H1 (cell line): ENCODE data around the gene CCNYL1. TPM values are rescaled to one million over a fixed set of nuclear protein-coding genes. Genes with fewer than 3 reads are reported as not detected.

Source experiments
- CTCF ChIA-PET: fragments of 300-600 bp; sonication (Branson Sonifier 250); formaldehyde crosslinking; loops from one replicate; lab custom pipeline; 2021; ENCODE audit not compliant: partially characterized antibody; lab: Charles Lee
- POLR2A ChIA-PET: fragments of 300-600 bp; sonication (Branson Sonifier 250); formaldehyde crosslinking; loops from one replicate; lab custom pipeline; 2021; ENCODE audit warnings: inconsistent platforms; ENCODE audit not compliant: partially characterized antibody; lab: Charles Lee
- DNase-seq, 2 experiments: peaks; one replicate each; pipeline versions ENCODE4 v3.0.0 to v3.0.0-alpha.2; 2010 to 2022; ENCODE audit warnings: low spot score in 2 of 2, low read depth in 1 of 2, mixed read lengths in 1 of 2
- FAIRE-seq: peaks from 2 replicates; lab custom pipeline; 2011; peaks lifted over from hg19 to GRCh38; lab: Jason Lieb, UNC
- H2AFZ ChIP-seq: 2 replicates; pipeline ENCODE4 v1.8.1; 2012; ENCODE audit warnings: low read length, inconsistent platforms
- H2AK5ac ChIP-seq: 2 replicates; pipeline ENCODE4 v1.6.1; 2013; ENCODE audit warnings: low read depth, low read length
- H2BK120ac ChIP-seq: replicated peaks from 2 replicates; pipeline ENCODE3; 2013; ENCODE audit warnings: low read depth, low read length, inconsistent platforms
- H2BK12ac ChIP-seq: 2 replicates; pipeline ENCODE4 v1.6.1; 2013; ENCODE audit warnings: low read depth, low read length
- H2BK15ac ChIP-seq: 2 replicates; pipeline ENCODE4 v1.6.1; 2013; ENCODE audit warnings: low read length
- H2BK20ac ChIP-seq: 2 replicates; pipeline ENCODE4 v1.6.1; 2013; ENCODE audit warnings: low read length
- H2BK5ac ChIP-seq: 2 replicates; pipeline ENCODE4 v1.6.1; 2013; ENCODE audit warnings: low read depth, low read length
- H3K14ac ChIP-seq: 2 replicates; pipeline ENCODE4 v1.6.1; 2013; ENCODE audit warnings: inconsistent platforms; ENCODE audit not compliant: insufficient read length
- H3K18ac ChIP-seq: 2 replicates; pipeline ENCODE4 v1.6.1; 2013; ENCODE audit warnings: low read length; ENCODE audit errors: extremely low read depth
- H3K23ac ChIP-seq: 2 replicates; pipeline ENCODE4 v1.6.1; 2013; ENCODE audit warnings: inconsistent platforms; ENCODE audit not compliant: insufficient read length
- H3K23me2 ChIP-seq: 2 replicates; pipeline ENCODE4 v1.6.1; 2013; ENCODE audit warnings: low read depth, low read length
- H3K27ac ChIP-seq: 2 replicates; pipeline ENCODE4 v1.6.1; 2011; ENCODE audit warnings: low read depth, low read length, inconsistent platforms
- H3K27me3 ChIP-seq, 4 experiments: replicated peaks in 1 of 4; 1 replicate in 1 of 4; 2 replicates in 3 of 4; pipeline versions ENCODE4 v1.6.1 to v1.8.1; 2011 to 2013; ENCODE audit warnings: low read length in 3 of 4, mild to moderate bottlenecking in 3 of 4, inconsistent platforms in 2 of 4, mixed read lengths in 2 of 4, moderate library complexity in 1 of 4; ENCODE audit not compliant: control insufficient read depth in 3 of 4, insufficient read depth in 3 of 4; ENCODE audit errors: extremely low read depth in 1 of 4
- H3K36me3 ChIP-seq, 4 experiments: 2 replicates each; pipeline versions ENCODE4 v1.6.1 to v1.8.1; 2011 to 2013; ENCODE audit warnings: mild to moderate bottlenecking in 4 of 4, low read length in 3 of 4, moderate library complexity in 2 of 4, control low read depth in 1 of 4, inconsistent platforms in 1 of 4; ENCODE audit not compliant: insufficient read depth in 4 of 4, control insufficient read depth in 2 of 4
- H3K4ac ChIP-seq: replicated peaks from 2 replicates; pipeline ENCODE3; 2013; ENCODE audit warnings: low read length, low read depth, mixed read lengths, inconsistent platforms; ENCODE audit not compliant: insufficient read length
- H3K4me1 ChIP-seq, 4 experiments: replicated peaks in 1 of 4; 1 replicate in 1 of 4; 2 replicates in 3 of 4; pipeline versions ENCODE4 v1.6.1 to v1.8.1; 2011 to 2013; ENCODE audit warnings: low read length in 3 of 4, inconsistent platforms in 2 of 4, mixed read lengths in 1 of 4; ENCODE audit not compliant: insufficient read depth in 4 of 4, control insufficient read depth in 3 of 4
- H3K4me2 ChIP-seq, 2 experiments: 2 replicates each; pipeline versions ENCODE4 v1.6.1 to v1.8.1; 2011 to 2013; ENCODE audit warnings: low read depth in 2 of 2, low read length in 2 of 2, control low read depth in 1 of 2, inconsistent platforms in 1 of 2, mild to moderate bottlenecking in 1 of 2; ENCODE audit not compliant: insufficient read depth in 1 of 2
- H3K4me3 ChIP-seq, 4 experiments: fragments of 200-600, 300-600 bp in 1 of 4; sonication (generic), shearing (Covaris generic), sonication (Bioruptor Twin) in 1 of 4; 2 replicates each; pipeline versions ENCODE4 v1.5.1 to v1.8.1; 2011 to 2016; ENCODE audit warnings: low read length in 4 of 4, low read depth in 3 of 4, control low read depth in 2 of 4, inconsistent platforms in 2 of 4, mild to moderate bottlenecking in 2 of 4, mixed read lengths in 1 of 4, moderate library complexity in 1 of 4; ENCODE audit not compliant: insufficient read depth in 2 of 4; ENCODE audit errors: extremely low read depth in 1 of 4
- H3K56ac ChIP-seq: replicated peaks from 2 replicates; pipeline ENCODE3; 2013; ENCODE audit warnings: low read depth, mild to moderate bottlenecking, mixed read lengths, low read length, inconsistent platforms; ENCODE audit not compliant: insufficient read length
- H3K79me1 ChIP-seq: 2 replicates; pipeline ENCODE4 v1.6.1; 2013; ENCODE audit warnings: low read depth, low read length, control low read depth
- H3K79me2 ChIP-seq, 2 experiments: 2 replicates each; pipeline versions ENCODE4 v1.6.1 to v1.8.1; 2012 to 2013; ENCODE audit warnings: low read length in 2 of 2, mild to moderate bottlenecking in 2 of 2, inconsistent platforms in 1 of 2; ENCODE audit not compliant: insufficient read depth in 2 of 2, control insufficient read depth in 1 of 2
- H3K9ac ChIP-seq, 4 experiments: replicated peaks in 1 of 4; 1 replicate in 1 of 4; 2 replicates in 3 of 4; pipeline versions ENCODE4 v1.6.1 to v1.8.1; 2011 to 2013; ENCODE audit warnings: low read depth in 3 of 4, low read length in 3 of 4, control low read depth in 2 of 4, mild to moderate bottlenecking in 2 of 4, moderate library complexity in 2 of 4, inconsistent platforms in 1 of 4; ENCODE audit errors: extremely low read depth in 1 of 4
- H3K9me3 ChIP-seq, 2 experiments: 2 replicates each; pipeline versions ENCODE4 v1.6.1 to v1.8.1; 2012 to 2013; ENCODE audit warnings: mild to moderate bottlenecking in 2 of 2, moderate library complexity in 2 of 2, control low read depth in 1 of 2, inconsistent platforms in 1 of 2, low read depth in 1 of 2, low read length in 1 of 2, mixed read lengths in 1 of 2; ENCODE audit not compliant: insufficient read depth in 2 of 2
- H4K20me1 ChIP-seq, 2 experiments: replicated peaks in 1 of 2; 2 replicates each; pipeline versions ENCODE3 to v1.8.1; 2011 to 2013; ENCODE audit warnings: inconsistent platforms in 2 of 2, low read length in 2 of 2, mild to moderate bottlenecking in 1 of 2; ENCODE audit not compliant: insufficient read depth in 2 of 2, control insufficient read depth in 1 of 2
- H4K5ac ChIP-seq: 2 replicates; pipeline ENCODE4 v1.6.1; 2013; ENCODE audit warnings: low read length, low read depth, mixed read lengths, inconsistent platforms; ENCODE audit not compliant: insufficient read length
- H4K8ac ChIP-seq: 2 replicates; pipeline ENCODE4 v1.8.0; 2013; ENCODE audit warnings: mild to moderate bottlenecking, moderate library complexity, low read length, inconsistent platforms; ENCODE audit not compliant: insufficient read depth; ENCODE audit errors: extremely low read depth
- H4K91ac ChIP-seq: replicated peaks from 2 replicates; pipeline ENCODE3; 2013; ENCODE audit warnings: low read length, mixed read lengths, inconsistent platforms; ENCODE audit not compliant: insufficient read length
- CBX5 ChIP-seq: fragments of 300-800, 300-1000 bp; sonication (generic); IDR thresholded peaks from 2 replicates; pipeline ENCODE4 v1.7.1; 2016; ENCODE audit warnings: antibody characterized with exemption, low read length, low read depth
- CREB1 ChIP-seq: IDR thresholded peaks from 2 replicates; pipeline ENCODE4 v1.6.1; 2012; ENCODE audit warnings: inconsistent platforms
- CTBP2 ChIP-seq: IDR thresholded peaks from 2 replicates; pipeline ENCODE4 v1.7.0; 2011; ENCODE audit warnings: borderline replicate concordance, mild to moderate bottlenecking, moderate library complexity, mixed read lengths, low read length; ENCODE audit not compliant: insufficient read depth, insufficient read length
- EP300 ChIP-seq, 2 experiments: IDR thresholded peaks; 1 replicate in 1 of 2; 2 replicates in 1 of 2; pipeline ENCODE4 v1.6.1; 2011 to 2012; ENCODE audit warnings: low read depth in 2 of 2, low read length in 2 of 2, mild to moderate bottlenecking in 2 of 2, borderline replicate concordance in 1 of 2, inconsistent platforms in 1 of 2, moderate library complexity in 1 of 2
- MAFK ChIP-seq: IDR thresholded peaks from 2 replicates; pipeline ENCODE4 v1.6.1; 2012; ENCODE audit warnings: low read depth, mild to moderate bottlenecking, improper control_type of control experiment, low read length
- POLR2A ChIP-seq, 2 experiments: IDR thresholded peaks; 1 replicate in 1 of 2; 2 replicates in 1 of 2; pipeline ENCODE4 v1.6.1; 2011; ENCODE audit warnings: low read depth in 2 of 2, low read length in 2 of 2, mild to moderate bottlenecking in 2 of 2; ENCODE audit errors: control extremely low read depth in 1 of 2
- RAD21 ChIP-seq, 2 experiments: IDR thresholded peaks in 1 of 2; conservative IDR thresholded peaks in 1 of 2; 2 replicates each; pipeline ENCODE4 v1.6.1; 2011; ENCODE audit warnings: low read depth in 2 of 2, low read length in 2 of 2, improper control_type of control experiment in 1 of 2, inconsistent platforms in 1 of 2, mild to moderate bottlenecking in 1 of 2, moderate library complexity in 1 of 2
- SIN3A ChIP-seq, 2 experiments: IDR thresholded peaks in 1 of 2; conservative IDR thresholded peaks in 1 of 2; 2 replicates each; pipeline ENCODE4 v1.6.1; 2011 to 2012; ENCODE audit warnings: low read length in 2 of 2, improper control_type of control experiment in 1 of 2, low read depth in 1 of 2, mild to moderate bottlenecking in 1 of 2
- SP4 ChIP-seq: IDR thresholded peaks from 2 replicates; pipeline ENCODE4 v1.6.1; 2012; ENCODE audit warnings: low read length, inconsistent platforms
- TEAD4 ChIP-seq: IDR thresholded peaks from 2 replicates; pipeline ENCODE4 v1.6.1; 2012; ENCODE audit warnings: low read depth, low read length, inconsistent platforms, mixed read lengths
- YY1 ChIP-seq: IDR thresholded peaks from 2 replicates; pipeline ENCODE4 v1.6.1; 2011; ENCODE audit warnings: low read depth, mild to moderate bottlenecking, low read length
- WGBS, 2 experiments: shearing (Covaris generic) in 1 of 2; methylation state at CpG; one replicate each; pipeline versions ENCODE4 v1.1.6 to v1.1.7; 2013 to 2015; ENCODE audit warnings: low lambda C conversion rate in 2 of 2, mixed read lengths in 2 of 2, inconsistent platforms in 1 of 2, low coverage in 1 of 2, missing lambda C conversion rate in 1 of 2; ENCODE audit not compliant: insufficient replicate concordance in 2 of 2, insufficient coverage in 1 of 2, insufficient read length in 1 of 2; ENCODE audit errors: extremely low coverage in 1 of 2, missing lambda C conversion rate in 1 of 2; 5-methylcytosine and 5-hydroxymethylcytosine counted together
- polyA plus RNA-seq, 7 experiments: library from polyadenylated mRNA; depleted of rRNA in 3 of 7; stranded (reverse) in 5 of 7; unstranded in 2 of 7; fragments of >200 nt in 5 of 7; fragments of 200-250 nt in 2 of 7; gene quantifications; 1 replicate in 5 of 7; 2 replicates in 1 of 7; 4 replicates in 1 of 7; pipeline versions ENCODE4 v1.2.1 to v1.2.3, GENCODE V29; 2011 to 2013; ENCODE audit warnings: missing spikeins in 2 of 7, mixed read lengths in 2 of 7
- total RNA-seq: library from RNA; stranded (reverse); fragmentation: NEBNext Ultra II Directional; extraction: Animal tissue kit (Norgen Biotek cat#: 25700); gene quantifications from 2 replicates; pipeline ENCODE4 v1.2.1, GENCODE V29; 2021
- TF ChIP-seq, protein P1 (sequence below): IDR thresholded peaks from 2 replicates; pipeline ENCODE4 v1.6.1; 2012; ENCODE audit warnings: inconsistent platforms

Gene CCNYL1
- total and polyA plus RNA-seq, 2 of the 8 experiments (the other 6 are each of a cell fraction or from before 2014, with no cell fraction given), result 13.3 to 35.4 TPM

DNA sequence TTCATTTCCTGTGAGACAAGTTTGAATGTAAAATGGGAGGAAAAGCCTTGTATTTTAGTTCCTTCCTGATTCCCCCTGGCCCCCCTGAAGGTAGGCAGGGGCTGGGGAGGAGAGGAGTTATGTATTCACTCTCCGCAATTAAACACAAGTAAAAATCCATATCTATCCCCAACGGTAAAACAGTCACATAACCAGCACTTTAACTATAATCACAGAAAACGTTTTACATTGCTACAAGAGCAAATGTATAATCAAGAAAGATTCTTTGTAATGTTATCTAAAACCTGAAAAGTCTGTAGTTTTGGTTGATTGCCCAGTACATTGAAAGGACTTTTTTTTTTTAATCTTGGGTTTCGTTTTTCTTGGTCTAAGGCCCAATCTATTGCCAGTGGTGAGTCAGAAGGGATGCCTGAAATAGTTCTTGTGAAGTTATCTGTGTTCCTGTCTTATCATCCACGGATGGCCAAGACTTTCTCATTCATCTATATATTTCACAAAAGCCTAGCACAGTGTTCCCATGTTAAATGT lies 34.5 kb upstream of the CCNYL1 start:
- Histone ChIP-seq H2BK20ac (no peak overlapping the region), H3K4me1 (peaks cover 0 to 7% (median 0%) of the 10 kb centered on the region in 4 experiments; a peak in 1 of 7 replicates), H2BK5ac (no peak overlapping the region), H3K4me2 (no peak overlapping the region), H2AK5ac (no peak overlapping the region), H3K79me2 (no peaks in the 10 kb centered on the region), H3K36me3 (no peaks in the 10 kb centered on the region), H3K56ac (no peak overlapping the region), H3K9ac (no peak overlapping the region), H4K91ac (no peak overlapping the region), H2BK15ac (no peak overlapping the region), H3K27me3 (no peaks in the 10 kb centered on the region), H3K79me1 (no peaks in the 10 kb centered on the region), H2AFZ (no peak overlapping the region), H3K4ac (no peak overlapping the region), H3K4me3 (no peak overlapping the region), H4K8ac (no peak overlapping the region), H3K18ac (no peak overlapping the region), H3K9me3 (no peaks in the 10 kb centered on the region), H4K20me1 (no peaks in the 10 kb centered on the region), H2BK12ac (no peak overlapping the region), H4K5ac (no peak overlapping the region), H3K23ac (no peak overlapping the region), H3K27ac (no peak overlapping the region), H3K23me2 (no peaks in the 10 kb centered on the region), H2BK120ac (no peak overlapping the region), H3K14ac (no peak overlapping the region)
- CTCF ChIA-PET, result interaction anchor here (0.9 to 2.8 kb wide), 3 partner anchors 15 to 50 kb away, joined by 4 to 9 read pairs (median 7); no protein-coding TSS in a partner anchor
- POLR2A ChIA-PET, result no interaction called here
- DNase-seq (no peak), FAIRE-seq (no peak)
- 69% methylated on average over 5 of the region's 5 CpGs; no CpG with 5 or more reads in 1 of the 2 experiments for WGBS, 2 experiments
- no peak for TF ChIP-seq CREB1
- TF ChIP-seq SIN3A (conservative IDR thresholded peaks at IDR 0.05 in 1 of 2, IDR thresholded peaks at IDR 0.05 in 1 of 2; ENCODE audit: low read depth in 1 of 2, low read length in 2 of 2), result no peak
- no peak for TF ChIP-seq CBX5
- TF ChIP-seq CTBP2, result no peak
- no peak for TF ChIP-seq EP300 (IDR thresholded peaks at IDR 0.05; ENCODE audit: borderline replicate concordance in 1 of 2, low read depth in 2 of 2, low read length in 2 of 2)
- TF ChIP-seq YY1, result no peak
- no peak for TF ChIP-seq SP4
- no peak for TF ChIP-seq POLR2A (IDR thresholded peaks at IDR 0.05; ENCODE audit: control extremely low read depth in 1 of 2, low read depth in 2 of 2, low read length in 2 of 2)
- TF ChIP-seq, protein P1, sequence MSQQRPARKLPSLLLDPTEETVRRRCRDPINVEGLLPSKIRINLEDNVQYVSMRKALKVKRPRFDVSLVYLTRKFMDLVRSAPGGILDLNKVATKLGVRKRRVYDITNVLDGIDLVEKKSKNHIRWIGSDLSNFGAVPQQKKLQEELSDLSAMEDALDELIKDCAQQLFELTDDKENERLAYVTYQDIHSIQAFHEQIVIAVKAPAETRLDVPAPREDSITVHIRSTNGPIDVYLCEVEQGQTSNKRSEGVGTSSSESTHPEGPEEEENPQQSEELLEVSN, result no peak
- TF ChIP-seq MAFK, result no peak
- no peak for TF ChIP-seq TEAD4
- TF ChIP-seq RAD21 (IDR thresholded peaks at IDR 0.05 in 1 of 2, conservative IDR thresholded peaks at IDR 0.05 in 1 of 2; ENCODE audit: low read depth in 2 of 2, low read length in 2 of 2), result no peak
